Cardiac fibroblast (primary cell): ENCODE measurements around the gene KIRREL2.
"Not testable (repeated sequence)": the region's sequence is repeated elsewhere in the genome, so short reads cannot be mapped to it uniquely, and the experiment has no call there.

Experiments
- DNase-seq, 2 donors: peaks; one replicate each; pipeline versions ENCODE4 v3.0.0 to v3.0.0-alpha.2; 2010; ENCODE audit warnings: low read depth in 2 of 2
- H3K4me3 ChIP-seq, 2 donors: replicated peaks in 1 of 2; 1 replicate in 1 of 2; 2 replicates in 1 of 2; pipeline ENCODE4 v1.5.1; 2011; ENCODE audit warnings: low read depth in 2 of 2, low read length in 2 of 2, mild to moderate bottlenecking in 2 of 2, moderate library complexity in 1 of 2
- CTCF ChIP-seq: IDR thresholded peaks from one replicate; pipeline ENCODE4 v1.5.1; 2011; ENCODE audit warnings: low read depth, mild to moderate bottlenecking, low read length, inconsistent platforms

Gene KIRREL2

GRCh38 chr19:35904311-35905068 is 47.8 kb downstream of the KIRREL2 start:
- no peak for TF ChIP-seq CTCF
- H3K4me3 ChIP-seq = no peak overlapping the region
- DNase-seq = no peak

GRCh38 chr19:35905178-35905727 is 48.5 kb downstream of the KIRREL2 start:
- H3K4me3 ChIP-seq = no peak overlapping the region
- no peak for TF ChIP-seq CTCF
- DNase-seq = no peak

GRCh38 chr19:35907377-35907745 is 50.6 kb downstream of the KIRREL2 start:
- DNase-seq = no peak
- no peak for TF ChIP-seq CTCF
- H3K4me3 ChIP-seq = no peak overlapping the region

GRCh38 chr19:35908010-35908441 is 51.3 kb downstream of the KIRREL2 start, which contains the start of gene TYROBP:
Gene TYROBP (minus strand): TSS chr19:35908295. CDS start chr19:35908228, 67 bp downstream.
- DNase-seq = no peak
- no peak for TF ChIP-seq CTCF
- no peak within 1 kb of the TSS for H3K4me3 ChIP-seq

GRCh38 chr19:35908973-35909683 is 52.4 kb downstream of the KIRREL2 start:
- TF ChIP-seq CTCF = no peak
- H3K4me3 ChIP-seq = no peak overlapping the region
- no peak for DNase-seq

GRCh38 chr19:35909684-35910035 is 52.9 kb downstream of the KIRREL2 start:
- no peak for DNase-seq
- no peak overlapping the region for H3K4me3 ChIP-seq
- no peak for TF ChIP-seq CTCF

GRCh38 chr19:35910355-35910754 is 53.6 kb downstream of the KIRREL2 start:
- not testable (repeated sequence) for H3K4me3 ChIP-seq, DNase-seq
